ENCODE results near the gene SKIL.

- TF ChIP-seq CTCF (IDR thresholded peaks at IDR 0.05) (no peak), POLR2A (IDR thresholded peaks at IDR 0.05) (no peak)
Observed at GRCh38 chr3:170327040-170327808, 30.3 kb upstream of the SKIL start.
